Peyer's patch (tissue), 4 donors: Measurements from ENCODE around the gene DCAF6. TPM values are rescaled to one million over a fixed set of nuclear protein-coding genes. Genes with fewer than 3 reads are reported as not detected.
A peak's percentile ranks its signal among the peaks of the same experiment; 100 is the strongest.

ENCODE experiments used
- DNase-seq, 3 donors: peaks; one replicate each; pipeline ENCODE4 v3.0.0-alpha.2; 2017 to 2019
- H3K27ac ChIP-seq, 4 donors: fragments of 200-600 bp; sonication (generic); one replicate each; pipeline ENCODE4 v1.5.1; 2016 to 2019
- H3K27me3 ChIP-seq, 2 donors: fragments of 200-600 bp; sonication (generic); one replicate each; pipeline ENCODE4 v1.5.1; 2019
- H3K36me3 ChIP-seq, 3 donors: fragments of 200-600 bp; sonication (generic); one replicate each; pipeline ENCODE4 v1.5.1; 2016 to 2019
- H3K4me1 ChIP-seq, 4 donors: fragments of 200-600 bp; sonication (generic); one replicate each; pipeline ENCODE4 v1.5.1; 2016 to 2019
- H3K4me3 ChIP-seq, 4 donors: fragments of 200-600 bp; sonication (generic); 1 replicate in 3 of 4; 2 replicates in 1 of 4; pipeline ENCODE4 v1.5.1; 2016 to 2019; ENCODE audit warnings: mild to moderate bottlenecking in 1 of 4
- H3K9me3 ChIP-seq, 4 donors: fragments of 200-600 bp; sonication (generic); one replicate each; pipeline ENCODE4 v1.5.1; 2016 to 2019; ENCODE audit warnings: mild to moderate bottlenecking in 1 of 4
- CTCF ChIP-seq, 6 experiments: fragments of 450-650 bp in 4 of 6; fragments of 200-600 bp in 2 of 6; sonication (generic) in 1 of 6; IDR thresholded peaks; one replicate each; pipeline ENCODE4 v1.5.1; 2017 to 2019; ENCODE audit warnings: antibody characterized with exemption in 6 of 6, mild to moderate bottlenecking in 3 of 6, moderate library complexity in 1 of 6
- POLR2A ChIP-seq, 2 donors: fragments of 450-650 bp; IDR thresholded peaks; one replicate each; pipeline ENCODE4 v1.5.1; 2017; ENCODE audit warnings: antibody characterized with exemption in 2 of 2, mild to moderate bottlenecking in 2 of 2, moderate library complexity in 2 of 2
- total RNA-seq, 4 donors: library from RNA; depleted of rRNA; stranded (reverse); fragments of >200 nt; gene quantifications; one replicate each; pipeline ENCODE4 v1.1.0, GENCODE V29; 2016

Gene DCAF6
- total RNA-seq, 4 donors from 2014 or later = 106 to 139 (median 114) TPM

GRCh38 chr1:167915569-167915968 lies 20.9 kb upstream of the DCAF6 start:
- H3K4me1 ChIP-seq = no peaks in the 10 kb centered on the region
- H3K27ac ChIP-seq = no peak overlapping the region
- no peak for TF ChIP-seq CTCF (IDR thresholded peaks at IDR 0.05)
- no peak for TF ChIP-seq POLR2A (IDR thresholded peaks at IDR 0.05)
- no peak overlapping the region for H3K4me3 ChIP-seq
- no peaks in the 10 kb centered on the region for H3K27me3 ChIP-seq
- DNase-seq = no peak
- peaks cover 0 to 30% (median 0%) of the 10 kb centered on the region in 3 donors for H3K36me3 ChIP-seq
- H3K9me3 ChIP-seq = no peaks in the 10 kb centered on the region

GRCh38 chr1:167916766-167917511 lies 19.5 kb upstream of the DCAF6 start:
- Histone ChIP-seq H3K4me3 (no peak overlapping the region), H3K27me3 (no peaks in the 10 kb centered on the region), H3K36me3 (peaks cover 0 to 30% (median 0%) of the 10 kb centered on the region in 3 donors), H3K27ac (peak overlapping the region in 2 of 4 donors; percentile 48 to 65), H3K9me3 (no peaks in the 10 kb centered on the region), H3K4me1 (no peaks in the 10 kb centered on the region)
- TF ChIP-seq POLR2A (IDR thresholded peaks at IDR 0.05) (no peak), CTCF (IDR thresholded peaks at IDR 0.05) (no peak)
- peak in 1 of 3 donors; percentile 59 for DNase-seq

- H3K9me3 ChIP-seq = no peaks in the 10 kb centered on the region
- H3K36me3 ChIP-seq = peaks cover 0 to 15% (median 0%) of the 10 kb centered on the region in 3 donors
- DNase-seq = no peak
- H3K4me1 ChIP-seq = peaks cover 0 to 12% (median 0%) of the 10 kb centered on the region in 4 donors
- TF ChIP-seq POLR2A (IDR thresholded peaks at IDR 0.05) (no peak), CTCF (IDR thresholded peaks at IDR 0.05) (no peak)
- no peak overlapping the region for H3K4me3 ChIP-seq
- no peak overlapping the region for H3K27ac ChIP-seq
- no peaks in the 10 kb centered on the region for H3K27me3 ChIP-seq
Observed at GRCh38 chr1:167922023-167922422, 14.5 kb upstream of the DCAF6 start.

- Histone ChIP-seq H3K36me3 (peaks cover 0 to 15% (median 0%) of the 10 kb centered on the region in 3 donors), H3K9me3 (no peaks in the 10 kb centered on the region), H3K4me1 (peaks cover 0 to 12% (median 0%) of the 10 kb centered on the region in 4 donors), H3K4me3 (no peak overlapping the region), H3K27me3 (no peaks in the 10 kb centered on the region), H3K27ac (no peak overlapping the region)
- TF ChIP-seq CTCF (IDR thresholded peaks at IDR 0.05) = no peak
- TF ChIP-seq POLR2A (IDR thresholded peaks at IDR 0.05) = no peak
- no peak for DNase-seq
Observed at GRCh38 chr1:167922611-167923074, 13.8 kb upstream of the DCAF6 start.

- peaks cover 0 to 12% (median 0%) of the 10 kb centered on the region in 4 donors for H3K4me1 ChIP-seq
- H3K36me3 ChIP-seq = peaks cover 0 to 7% (median 0%) of the 10 kb centered on the region in 3 donors
- no peaks in the 10 kb centered on the region for H3K27me3 ChIP-seq
- H3K9me3 ChIP-seq = no peaks in the 10 kb centered on the region
- H3K4me3 ChIP-seq = no peak overlapping the region
- no peak overlapping the region for H3K27ac ChIP-seq
- DNase-seq = no peak
- no peak for TF ChIP-seq POLR2A (IDR thresholded peaks at IDR 0.05)
- TF ChIP-seq CTCF (IDR thresholded peaks at IDR 0.05) = no peak
Observed at GRCh38 chr1:167923324-167924056, 13.0 kb upstream of the DCAF6 start.
